Activated T-cell treated with anti-CD3 and anti-CD28 coated beads for 24 hours (primary cell): ENCODE results near the gene RHBDD3.
A peak's percentile ranks its signal among the peaks of the same experiment; 100 is the strongest.

Source experiments
- DNase-seq: peaks from one replicate; pipeline ENCODE4 v3.0.0-alpha.2; 2020; ENCODE audit warnings: low read depth

Gene RHBDD3

DNA sequence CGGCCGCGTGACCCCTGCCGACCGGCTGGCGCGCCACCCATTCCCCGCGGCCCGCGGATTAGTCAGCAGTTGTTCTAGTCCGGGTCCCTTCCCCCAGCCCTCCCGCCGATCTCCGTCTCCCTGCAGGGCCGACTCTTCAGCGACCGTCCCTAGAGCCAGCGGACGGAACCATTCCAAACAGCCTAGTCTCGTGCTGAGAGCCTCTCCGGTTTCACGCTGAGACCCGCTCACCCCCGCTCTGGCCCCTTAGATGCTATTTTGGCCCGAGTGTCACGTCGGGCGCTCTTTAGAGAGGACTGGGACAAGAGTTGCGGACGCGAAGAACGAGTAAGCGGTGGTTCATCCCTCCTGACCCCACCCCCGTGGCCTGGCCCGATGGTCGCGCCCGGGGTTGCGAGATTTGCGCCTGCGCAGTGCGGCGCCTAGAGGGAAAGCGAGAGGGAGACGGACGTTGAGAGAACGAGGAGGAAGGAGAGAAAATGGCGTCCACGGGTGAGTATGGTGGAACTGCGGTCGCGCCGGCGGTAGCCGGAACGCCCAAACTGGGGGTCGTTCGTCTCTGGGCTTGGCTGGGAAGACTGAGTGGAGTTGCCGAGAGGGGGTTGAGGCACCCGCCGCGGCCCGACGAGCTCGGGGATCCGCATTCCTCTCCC is at the start of gene RHBDD3, which contains the start of gene EWSR1:
TSS of gene RHBDD3 (minus strand) at position 124 of the 653 bp plus-strand sequence. CDS start 2,355 bp downstream, outside the sequence.
TSS of gene EWSR1 (plus strand) at position 411 of the 653 bp plus-strand sequence. CDS start at position 480, 69 bp downstream.
- DNase-seq: peak; percentile 94

DNA sequence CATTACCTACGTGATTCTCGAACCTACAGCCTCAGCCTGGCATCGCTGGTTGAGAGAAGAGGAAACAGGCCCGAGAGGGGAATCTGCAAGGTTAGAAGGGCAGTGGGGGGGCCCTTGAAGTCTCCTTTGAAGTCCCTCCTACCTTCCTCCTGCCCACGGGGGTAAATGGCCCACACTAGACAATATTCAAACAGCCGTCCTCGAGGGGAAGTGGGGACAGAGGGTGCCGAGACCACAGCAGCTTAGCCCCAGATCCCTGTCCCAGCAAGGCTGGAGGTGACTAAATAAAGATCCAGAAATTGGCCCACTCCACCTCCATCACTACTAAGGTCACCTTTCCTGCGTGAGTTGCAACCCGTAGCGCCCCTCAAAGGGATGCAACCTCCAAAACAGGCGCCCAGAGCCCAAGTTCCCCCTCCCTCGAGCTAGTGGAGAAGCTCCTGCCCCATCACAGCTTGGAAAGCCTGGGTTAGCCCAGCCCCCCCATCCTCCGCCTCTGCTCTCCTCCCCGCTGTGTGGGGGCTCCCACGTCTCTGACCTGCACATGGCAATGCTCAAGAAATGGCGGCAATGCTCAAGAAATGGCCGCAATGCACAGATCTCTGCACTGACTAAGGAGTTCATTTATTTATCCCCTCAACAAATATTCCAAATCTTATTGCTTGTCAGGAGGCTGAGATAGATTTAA is 48.5 kb upstream of the RHBDD3 start:
- DNase-seq: no peak

GRCh38 chr22:29315286-29316140 is 47.7 kb upstream of the RHBDD3 start, which contains the start of gene RASL10A:
Gene RASL10A, minus strand, starts transcription at chr22:29315697. Its CDS starts 451 bp downstream, at chr22:29315246.
- no peak for DNase-seq

- DNase-seq: no peak
Measured at GRCh38 chr22:29314537-29315285, 46.9 kb upstream of the RHBDD3 start.

DNA sequence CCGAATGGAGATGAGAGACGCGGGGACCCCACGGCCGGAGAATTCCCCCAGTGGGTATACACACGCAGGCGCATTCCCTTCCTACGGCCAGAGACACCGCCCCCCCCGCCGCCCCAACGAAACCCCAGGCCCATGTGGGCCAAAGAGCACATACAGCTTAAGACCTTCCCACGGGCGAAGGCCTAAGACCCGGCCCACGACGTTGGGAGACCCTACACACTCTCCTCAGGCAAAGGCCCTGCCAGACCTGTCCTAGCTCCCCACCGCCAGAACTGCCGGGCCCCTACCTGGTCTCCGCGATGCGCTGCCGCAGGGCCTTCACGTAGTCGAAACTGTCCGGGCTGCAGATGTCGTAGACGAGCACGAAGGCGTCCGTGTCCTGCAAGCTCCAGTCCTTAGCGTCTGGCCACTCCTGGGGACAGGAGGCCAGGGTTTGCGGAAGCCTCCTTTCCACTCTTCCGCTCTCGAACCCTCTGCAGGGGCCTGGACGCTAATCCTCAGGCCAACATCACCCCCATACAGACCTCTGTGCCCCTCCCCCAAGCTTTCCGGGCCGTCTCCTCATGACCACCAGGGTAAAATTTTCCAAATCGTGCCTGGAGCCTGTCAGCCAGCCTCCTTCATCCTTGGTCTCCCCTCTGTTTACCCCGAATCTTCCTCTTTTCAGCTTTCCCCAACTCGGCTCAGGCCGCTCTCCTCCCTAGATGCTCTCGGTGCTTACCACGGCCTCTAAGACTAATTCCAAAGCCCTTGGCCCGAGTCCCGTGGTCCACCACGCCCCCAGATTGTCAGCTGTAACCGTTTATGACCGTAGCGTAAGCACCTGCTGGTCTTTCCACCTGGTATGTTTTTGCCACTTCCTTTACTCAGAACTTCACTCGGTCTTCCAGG is 46.0 kb upstream of the RHBDD3 start:
- no peak for DNase-seq

GRCh38 chr22:29313126-29313575 is 45.4 kb upstream of the RHBDD3 start:
- DNase-seq: no peak

- DNase-seq: no peak
Measured at GRCh38 chr22:29312218-29313125, 44.7 kb upstream of the RHBDD3 start.

GRCh38 chr22:29311464-29312217 is 43.9 kb upstream of the RHBDD3 start:
- no peak for DNase-seq

- DNase-seq: peak; percentile 62
Measured at GRCh38 chr22:29310863-29311339, 43.1 kb upstream of the RHBDD3 start.

- DNase-seq: no peak
Measured at GRCh38 chr22:29310065-29310862, 42.5 kb upstream of the RHBDD3 start.

DNA sequence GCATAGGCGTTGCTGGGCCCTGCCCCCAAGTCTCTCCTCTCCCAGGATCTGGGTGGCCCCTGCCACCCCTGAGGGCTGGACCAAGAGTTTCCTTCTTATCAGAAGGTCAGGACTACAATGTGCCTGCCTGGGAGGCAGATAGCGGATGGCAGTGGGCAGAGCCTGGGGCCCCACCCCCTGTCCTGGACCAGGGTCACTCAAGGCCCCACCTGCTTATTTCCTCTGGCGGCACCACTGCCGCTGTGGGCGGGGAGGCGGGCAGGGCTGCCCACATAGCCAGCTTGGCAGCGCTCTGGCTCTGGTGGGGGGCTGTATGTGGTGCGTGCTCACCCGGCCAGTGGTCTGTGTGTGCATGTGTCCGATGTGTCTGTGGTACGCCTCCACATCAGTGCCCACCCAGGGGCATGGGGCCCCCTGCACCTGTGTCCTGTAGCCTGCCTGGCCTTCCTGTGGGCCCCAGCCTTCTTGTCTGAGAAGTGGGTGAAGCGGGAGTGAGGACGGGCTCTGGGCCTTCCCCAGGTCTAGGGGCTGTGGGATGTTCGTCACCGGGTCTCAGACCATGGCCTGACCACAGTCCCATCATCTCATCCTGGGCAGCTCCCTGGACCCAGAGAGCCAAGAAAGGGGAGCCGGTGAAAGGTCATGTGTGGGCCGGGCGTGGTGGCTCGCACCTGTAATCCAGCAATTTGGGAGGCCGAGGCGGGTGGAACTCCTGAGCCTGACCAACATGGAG is 41.7 kb upstream of the RHBDD3 start:
- DNase-seq: no peak

DNA sequence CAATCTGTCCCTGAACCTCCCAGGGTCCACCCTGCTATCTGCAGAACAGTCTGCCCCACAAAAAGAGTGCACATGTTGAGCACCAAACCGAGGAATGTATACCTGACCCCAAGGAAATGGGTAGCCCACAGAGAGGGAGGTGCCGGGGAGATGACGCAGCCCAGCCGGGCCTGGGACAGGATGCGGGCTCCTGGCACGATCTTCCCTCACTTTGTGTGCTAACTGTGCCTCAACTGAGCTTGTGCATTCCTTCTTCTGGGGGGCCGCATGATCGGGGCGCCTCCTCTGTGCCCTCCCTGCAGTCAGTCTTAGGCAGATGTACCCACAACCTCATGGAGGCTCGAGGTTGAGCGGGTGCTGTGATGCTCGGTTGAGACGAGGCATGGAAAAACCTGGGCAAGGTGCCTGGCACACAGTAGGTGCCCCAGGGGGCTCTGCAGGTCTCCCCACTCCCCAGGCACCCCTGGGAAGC is 41.0 kb upstream of the RHBDD3 start:
- DNase-seq: no peak

DNA sequence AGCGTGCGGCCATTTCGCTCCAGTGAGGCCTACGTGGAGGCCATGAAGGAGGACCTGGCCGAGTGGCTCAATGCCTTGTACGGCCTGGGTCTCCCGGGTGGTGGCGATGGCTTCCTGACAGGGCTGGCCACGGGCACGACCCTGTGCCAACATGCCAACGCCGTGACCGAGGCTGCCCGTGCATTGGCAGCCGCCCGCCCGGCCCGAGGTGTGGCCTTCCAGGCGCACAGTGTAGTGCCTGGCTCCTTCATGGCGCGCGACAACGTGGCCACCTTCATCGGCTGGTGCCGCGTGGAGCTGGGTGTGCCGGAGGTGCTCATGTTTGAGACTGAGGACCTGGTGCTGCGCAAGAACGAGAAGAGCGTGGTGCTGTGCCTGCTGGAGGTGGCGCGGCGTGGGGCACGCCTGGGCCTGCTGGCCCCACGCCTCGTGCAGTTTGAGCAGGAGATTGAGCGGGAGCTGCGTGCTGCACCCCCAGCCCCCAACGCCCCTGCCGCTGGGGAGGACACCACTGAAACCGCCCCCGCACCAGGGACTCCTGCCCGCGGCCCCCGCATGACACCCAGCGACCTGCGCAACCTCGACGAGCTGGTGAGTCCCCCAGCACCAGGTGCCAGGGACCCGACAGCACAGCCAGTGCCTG is 40.5 kb upstream of the RHBDD3 start:
- no peak for DNase-seq

DNA sequence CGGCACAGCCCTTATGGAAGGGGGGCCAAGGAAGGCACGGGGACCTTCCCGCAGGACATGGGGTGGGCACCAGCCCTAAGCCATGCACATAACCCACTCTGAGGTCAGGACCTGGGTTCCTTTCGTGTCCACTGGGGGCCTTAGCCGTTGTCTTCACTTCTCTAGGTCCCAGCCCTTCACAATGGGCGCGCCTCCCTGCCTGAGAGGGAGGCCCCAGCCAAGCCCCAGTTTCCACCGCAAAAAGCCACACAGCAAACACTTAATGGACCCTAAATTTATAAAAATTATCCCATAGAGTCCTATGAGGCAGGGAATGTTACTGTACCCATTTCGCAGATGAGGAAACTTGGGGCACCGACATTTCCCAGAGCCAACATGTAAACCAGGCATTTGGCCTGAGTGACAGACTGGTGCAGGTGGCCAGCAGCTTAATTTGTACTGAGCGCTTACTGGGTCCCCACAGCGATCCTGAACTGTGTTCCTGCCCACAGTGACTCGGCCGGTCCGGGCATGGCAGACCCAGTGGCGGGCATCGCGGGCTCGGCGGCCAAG is 39.9 kb upstream of the RHBDD3 start:
- DNase-seq: no peak

GRCh38 chr22:29306835-29307595 is 39.2 kb upstream of the RHBDD3 start:
- DNase-seq: no peak
